GM18508 (cell line): Measurements from ENCODE around the gene ACTN2.
"Not testable (repeated sequence)": the region's sequence is repeated elsewhere in the genome, so short reads cannot be mapped to it uniquely, and the experiment has no call there.

Experiments
- ATAC-seq: cut with Tn5 transposase; IDR thresholded peaks from one replicate; pipeline ENCODE4 v1.9.1; 2021; ENCODE audit warnings: moderate number of reproducible peaks; ENCODE audit not compliant: insufficient read depth, unreplicated experiment

The ACTN2 gene

GRCh38 chr1:236685917-236686814 lies at the start of gene ACTN2:
TSS of gene ACTN2 (plus strand) at chr1:236686499. CDS start at chr1:236686674, 175 bp downstream.
- no peak for ATAC-seq

DNA sequence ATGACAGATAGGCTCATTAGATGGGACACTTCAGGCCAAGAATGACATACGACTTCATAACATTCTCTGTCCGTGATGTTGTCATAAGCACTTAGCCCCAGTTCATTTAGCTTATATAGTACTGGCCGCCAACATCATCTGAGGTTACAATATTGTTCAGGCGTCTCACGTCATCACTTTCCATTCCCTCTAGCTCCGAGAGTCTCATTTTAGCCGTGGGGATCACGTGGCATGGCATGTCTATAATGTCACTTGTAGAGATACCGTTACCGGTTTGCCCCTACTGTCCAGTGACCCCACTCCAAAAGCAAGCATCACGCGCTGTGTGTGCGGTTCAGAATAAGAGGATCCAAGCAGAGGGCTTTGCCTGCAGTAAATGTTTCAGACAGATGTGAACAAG lies 47.4 kb upstream of the ACTN2 start:
- ATAC-seq = no peak

DNA sequence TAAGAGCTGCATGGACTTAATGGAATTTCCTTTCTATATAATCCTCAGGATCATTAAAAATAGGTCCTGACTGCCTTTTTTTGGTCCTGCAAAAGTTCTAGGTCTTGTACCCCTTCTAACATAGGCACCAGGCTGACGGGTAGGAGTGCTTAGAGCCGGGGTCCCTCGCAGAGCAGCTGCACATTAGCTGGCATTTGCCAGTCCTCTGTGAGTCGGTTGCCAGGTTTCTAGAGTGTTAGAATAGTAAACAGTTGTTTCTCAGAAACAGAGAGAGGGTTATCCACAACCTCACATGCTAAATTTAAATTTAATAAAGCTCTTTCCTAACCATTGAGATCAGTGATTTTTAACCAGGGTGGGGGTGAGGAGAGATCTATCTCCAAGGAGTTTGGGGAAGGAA lies 46.6 kb upstream of the ACTN2 start:
- no peak for ATAC-seq

DNA sequence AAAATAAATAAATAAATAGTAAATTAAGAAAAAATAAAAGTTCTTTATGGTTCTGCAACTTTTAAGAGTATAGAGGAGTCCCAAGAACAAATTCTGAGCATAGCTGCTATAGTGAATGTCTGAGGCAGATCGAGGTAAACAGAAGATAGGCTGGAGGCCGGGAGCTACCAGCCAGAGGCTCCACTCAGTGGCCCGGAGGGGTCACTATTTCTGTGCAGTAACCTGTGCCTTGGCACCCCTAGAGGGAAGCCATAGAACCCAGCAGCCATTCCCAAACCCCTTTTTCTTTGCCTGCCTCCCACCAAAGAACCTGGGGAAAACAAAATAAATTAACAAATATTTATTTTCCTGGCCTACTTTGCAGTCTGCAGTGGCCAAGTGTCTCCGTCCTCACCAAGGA lies 43.5 kb upstream of the ACTN2 start:
- no peak for ATAC-seq

GRCh38 chr1:236645016-236645680 lies 41.2 kb upstream of the ACTN2 start:
- no peak for ATAC-seq

DNA sequence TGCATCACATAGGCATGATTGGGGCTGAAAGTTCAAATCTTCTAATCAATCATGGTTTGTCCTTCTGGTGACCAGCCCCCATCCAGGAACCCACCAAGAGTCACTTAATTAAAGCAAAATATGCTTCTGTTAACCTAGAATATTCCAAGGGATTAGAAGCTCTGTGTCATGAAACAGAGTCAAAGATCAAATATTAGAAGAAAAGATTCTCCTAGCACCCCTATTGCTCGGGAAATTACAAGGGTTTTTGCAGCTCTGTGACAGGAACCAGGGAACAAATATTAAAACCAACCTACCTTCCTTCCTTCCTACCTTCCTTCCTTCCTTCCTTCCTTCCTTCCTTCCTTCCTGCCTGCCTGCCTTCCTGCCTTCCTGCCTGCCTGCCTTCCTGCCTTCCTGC lies 31.8 kb upstream of the ACTN2 start:
- ATAC-seq = no peak

DNA sequence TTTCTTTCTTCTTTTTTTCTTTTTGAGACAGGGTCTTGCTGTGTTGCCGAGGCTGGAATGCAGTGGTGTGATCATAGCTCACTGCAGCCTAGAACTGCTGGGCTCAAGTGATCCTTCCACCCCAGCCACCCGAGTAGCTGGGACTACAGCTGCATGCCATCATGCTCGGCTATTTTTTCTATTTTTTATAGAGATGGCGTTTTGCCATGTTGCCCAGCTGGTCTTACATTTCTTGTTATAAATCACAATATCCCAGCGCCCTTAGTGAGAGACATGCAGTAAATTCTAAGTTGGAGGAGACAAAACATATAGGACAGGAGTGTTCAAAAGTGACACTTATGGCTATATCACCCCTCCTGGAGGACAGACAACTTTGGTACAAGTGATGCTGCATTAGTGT lies 31.3 kb upstream of the ACTN2 start:
- ATAC-seq = no peak

DNA sequence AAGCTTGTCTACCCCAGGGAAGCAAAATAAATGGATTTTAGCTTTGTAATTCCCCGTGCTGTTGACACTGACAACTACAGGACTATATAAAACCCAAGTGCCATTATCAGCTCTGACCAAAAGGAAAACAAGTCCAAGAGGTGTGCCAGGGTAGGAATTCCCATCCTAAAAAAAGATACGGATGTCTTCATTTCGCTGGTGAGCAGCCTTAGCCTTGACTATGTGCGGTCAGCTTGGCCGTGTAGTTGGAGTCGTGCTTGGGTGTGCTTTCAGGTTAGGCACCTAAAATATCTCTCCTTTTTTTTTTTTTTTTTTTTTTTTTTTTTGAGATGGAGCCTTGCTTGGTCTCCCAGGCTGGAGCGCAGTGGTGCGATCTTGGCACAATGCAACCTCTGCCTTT lies 28.9 kb upstream of the ACTN2 start:
- no peak for ATAC-seq

DNA sequence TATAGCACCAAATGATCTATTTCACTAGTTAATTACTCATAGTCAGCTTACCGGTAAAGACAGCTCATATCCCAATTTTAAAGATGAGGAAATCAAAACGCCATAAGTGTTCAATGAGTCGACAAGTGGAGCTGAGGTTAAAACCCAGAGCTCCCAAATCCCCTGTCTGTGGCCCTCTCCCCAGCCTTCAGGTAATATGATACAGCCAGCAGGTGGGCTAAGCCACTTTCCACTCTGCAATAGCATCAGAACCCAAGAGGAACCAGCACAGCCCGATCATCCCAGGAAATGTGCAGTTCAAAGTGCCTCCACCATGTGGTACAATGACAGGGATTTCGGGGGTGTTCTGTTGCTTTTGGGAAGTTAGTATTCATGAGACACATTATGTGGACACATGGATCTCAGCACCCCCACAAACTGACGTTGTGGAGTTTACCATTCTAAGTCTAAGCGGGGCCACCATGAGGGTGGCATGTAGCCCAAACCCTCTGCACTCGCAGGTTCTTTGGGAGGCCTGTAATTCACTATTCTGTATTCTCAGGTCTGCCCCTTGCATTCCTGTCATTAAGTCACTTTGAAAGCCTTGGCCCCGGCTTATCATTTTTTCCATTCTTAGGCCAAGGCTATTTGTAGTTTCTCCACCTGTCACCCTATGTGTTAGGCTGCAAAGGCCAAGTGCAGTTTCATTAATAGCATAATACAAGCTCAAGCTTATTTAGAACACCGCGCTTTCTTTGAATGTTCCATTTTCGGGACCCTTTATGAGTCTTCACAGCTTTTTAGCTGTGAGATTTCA lies 26.3 kb upstream of the ACTN2 start:
- no peak for ATAC-seq

- no peak for ATAC-seq
These were observed 22.4 kb upstream of the ACTN2 start for GRCh38 chr1:236663934-236664333.

DNA sequence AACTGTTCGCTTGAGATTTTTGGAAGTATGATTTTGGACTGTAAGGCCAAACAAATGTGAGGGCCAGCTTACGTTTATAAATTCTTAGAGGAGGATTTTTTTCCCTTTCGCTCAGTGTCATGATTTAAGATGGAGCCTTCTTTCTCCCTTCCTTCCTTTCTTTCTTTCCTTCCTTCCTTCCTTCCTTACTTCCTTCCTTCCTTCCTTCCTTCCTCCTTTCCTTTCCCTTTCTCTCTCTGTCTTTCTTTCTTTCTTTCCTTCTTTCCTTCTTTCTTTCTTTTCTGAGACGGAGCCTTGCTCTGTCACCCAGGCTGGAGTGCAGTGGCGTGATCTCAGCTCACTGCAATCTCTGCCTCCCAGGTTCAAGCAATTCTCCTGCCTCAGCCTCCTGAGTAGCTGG lies 17.4 kb upstream of the ACTN2 start:
- ATAC-seq = not testable (repeated sequence)

DNA sequence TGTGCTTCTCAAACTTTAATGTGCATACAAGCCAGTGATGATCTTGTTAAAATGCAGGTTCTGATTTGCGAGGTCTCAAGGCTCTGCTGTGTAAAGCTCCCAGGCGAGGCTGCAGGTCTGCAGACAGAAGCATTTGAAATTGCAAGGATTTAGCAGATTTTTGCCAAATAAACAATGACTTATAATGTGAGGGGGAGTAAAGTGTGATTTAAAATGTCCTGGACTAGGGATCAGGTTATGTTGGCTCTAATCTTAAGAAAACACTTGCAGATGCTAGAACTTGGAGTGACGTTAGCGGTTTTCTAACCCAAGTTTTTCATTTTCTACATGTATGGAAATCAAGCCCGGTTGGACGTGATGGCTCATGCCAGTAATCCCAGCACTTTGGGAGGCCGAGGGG lies 16.2 kb upstream of the ACTN2 start:
- ATAC-seq = no peak

DNA sequence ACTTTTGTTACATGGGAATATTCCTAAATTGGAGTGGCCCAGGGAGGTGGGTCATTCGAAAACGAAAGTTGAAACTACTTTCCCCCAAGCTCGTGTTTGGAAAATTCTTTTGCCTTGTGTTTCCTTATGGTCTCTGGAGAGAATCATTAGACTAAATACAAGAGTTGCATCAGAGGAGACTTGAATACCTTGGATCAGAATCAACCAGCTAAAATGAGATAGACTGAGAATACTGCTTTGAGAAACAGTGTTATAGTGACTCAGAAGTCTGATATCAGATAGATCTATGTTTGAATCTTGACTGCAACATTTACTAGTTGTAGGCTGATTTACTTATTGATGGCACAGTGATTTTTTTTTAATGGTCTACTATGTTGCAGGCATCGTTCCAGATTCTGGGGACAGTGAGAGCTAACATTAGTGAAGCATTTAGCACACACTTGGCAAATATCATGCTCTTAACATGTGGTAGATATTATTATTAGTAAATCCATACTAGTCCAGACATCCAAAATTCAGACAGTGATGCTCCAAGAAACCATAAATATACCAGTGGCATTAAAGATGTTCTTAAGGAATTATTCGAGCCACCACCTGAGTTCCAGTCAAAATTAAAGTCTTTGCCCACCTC lies 12.9 kb upstream of the ACTN2 start:
- ATAC-seq = no peak

DNA sequence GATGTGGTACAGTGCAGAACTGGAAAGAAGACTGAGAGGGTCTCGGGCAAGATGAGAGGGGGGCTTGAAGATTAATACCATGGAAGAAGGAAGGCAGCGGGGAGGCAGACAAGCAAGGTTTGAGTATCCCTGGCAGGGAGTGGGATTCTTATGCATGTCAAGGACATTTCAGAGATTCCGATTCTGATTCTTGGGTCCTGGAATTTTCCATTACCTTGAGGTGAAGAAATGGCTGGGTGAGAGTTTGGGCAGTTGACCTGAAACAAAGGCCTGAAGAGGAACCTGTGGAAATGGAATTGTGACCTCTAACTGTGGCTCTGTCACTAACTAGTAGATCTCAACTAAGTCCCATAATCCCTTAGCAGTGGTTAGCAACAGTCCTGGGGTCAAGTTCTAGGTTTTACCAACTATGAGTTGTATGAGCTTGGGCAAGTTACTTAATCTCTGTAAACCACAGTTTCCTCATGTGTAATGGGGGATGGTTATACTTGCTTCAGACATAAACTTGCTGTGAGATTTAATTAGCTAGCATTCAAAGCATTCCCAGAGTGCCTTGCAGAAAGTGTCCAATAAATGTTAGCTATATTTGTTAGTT lies 8.6 kb upstream of the ACTN2 start:
- ATAC-seq = no peak

- no peak for ATAC-seq
These were observed 5.1 kb upstream of the ACTN2 start for GRCh38 chr1:236681219-236681618.

- ATAC-seq = no peak
These were observed 938 bp upstream of the ACTN2 start for GRCh38 chr1:236685205-236685916.

DNA sequence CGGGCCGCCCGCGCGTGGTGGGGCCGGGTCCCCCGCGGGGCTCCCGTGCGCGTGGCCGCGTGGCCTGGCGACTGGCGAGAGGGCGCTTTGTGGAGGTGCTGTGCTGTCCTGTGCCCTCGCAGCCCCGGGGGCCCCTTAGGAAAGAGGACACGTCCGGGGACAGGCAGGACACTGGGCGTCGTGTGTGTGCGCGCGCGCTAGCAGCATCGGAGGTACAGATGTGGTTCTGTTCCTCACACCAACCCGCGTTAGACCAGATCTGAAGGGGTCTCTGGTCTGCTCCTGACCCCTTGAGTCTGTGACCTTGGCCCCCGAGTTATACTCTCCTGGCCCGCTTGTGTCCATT lies 489 bp downstream of the ACTN2 start:
- ATAC-seq = no peak

DNA sequence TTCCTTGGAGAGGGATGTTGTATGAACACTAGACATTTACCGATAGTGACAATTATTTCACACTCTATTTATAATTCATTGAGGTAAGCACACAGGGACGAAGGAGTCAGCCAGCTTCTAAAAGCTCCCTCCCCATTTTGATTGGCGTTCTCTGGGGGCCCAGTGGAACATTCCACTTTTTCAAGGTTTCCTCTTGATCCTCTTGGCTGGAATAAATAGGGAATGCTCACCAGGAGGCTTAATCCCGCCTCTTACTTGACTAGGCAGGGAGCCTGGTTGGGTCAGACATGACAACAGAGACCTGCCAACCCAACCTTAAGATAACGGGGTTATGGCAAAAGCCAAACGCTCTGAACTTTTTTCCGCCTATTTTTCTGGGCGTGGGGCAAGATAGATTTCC lies 974 bp downstream of the ACTN2 start:
- no peak for ATAC-seq

DNA sequence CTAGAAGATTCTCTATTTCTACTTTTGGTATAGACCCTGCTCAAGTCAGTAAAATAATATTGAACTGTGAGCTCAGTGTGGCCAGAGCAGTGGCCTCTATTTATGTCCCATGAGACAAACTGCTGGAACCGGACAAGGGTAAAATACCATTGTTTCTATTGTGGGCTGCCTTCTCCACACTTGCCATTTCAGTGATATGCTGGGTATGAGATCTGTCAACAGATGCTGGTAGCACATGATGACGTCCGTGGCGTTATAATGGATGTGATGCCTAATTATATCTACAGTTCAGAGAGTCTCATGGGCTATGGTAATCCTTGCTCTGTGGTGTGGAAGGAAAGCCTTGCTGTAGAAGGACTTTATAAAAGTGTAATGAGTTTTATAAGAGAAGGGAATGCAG lies 2.4 kb downstream of the ACTN2 start:
- ATAC-seq = no peak
